PC-9 (cell line): ENCODE results near the gene MYMK.

Source experiments
- CTCF ChIP-seq: fragments of 200-600 bp; sonication (generic); conservative IDR thresholded peaks from 2 replicates; pipeline ENCODE4 v1.6.1; 2017; ENCODE audit warnings: mixed run types, antibody characterized with exemption, mild to moderate bottlenecking, moderate library complexity
- EZH2 ChIP-seq: fragments of 200-600 bp; sonication (generic); IDR thresholded peaks from 2 replicates; pipeline ENCODE4 v1.8.0; 2017; ENCODE audit warnings: antibody characterized with exemption, low read depth

- TF ChIP-seq CTCF: no peak
- no peak for TF ChIP-seq EZH2
Observed at GRCh38 chr9:133505901-133506652, 18.7 kb downstream of the MYMK start.
